GM18873 (cell line): ENCODE results near the gene SLC39A2.
"Not testable (repeated sequence)": the region's sequence is repeated elsewhere in the genome, so short reads cannot be mapped to it uniquely, and the experiment has no call there.

Experiments
- ATAC-seq: cut with Tn5 transposase; IDR thresholded peaks from one replicate; pipeline ENCODE4 v1.9.1; 2021; ENCODE audit warnings: mild to moderate bottlenecking, moderate library complexity, moderate number of reproducible peaks; ENCODE audit not compliant: unreplicated experiment, low FRiP score

The SLC39A2 gene

DNA sequence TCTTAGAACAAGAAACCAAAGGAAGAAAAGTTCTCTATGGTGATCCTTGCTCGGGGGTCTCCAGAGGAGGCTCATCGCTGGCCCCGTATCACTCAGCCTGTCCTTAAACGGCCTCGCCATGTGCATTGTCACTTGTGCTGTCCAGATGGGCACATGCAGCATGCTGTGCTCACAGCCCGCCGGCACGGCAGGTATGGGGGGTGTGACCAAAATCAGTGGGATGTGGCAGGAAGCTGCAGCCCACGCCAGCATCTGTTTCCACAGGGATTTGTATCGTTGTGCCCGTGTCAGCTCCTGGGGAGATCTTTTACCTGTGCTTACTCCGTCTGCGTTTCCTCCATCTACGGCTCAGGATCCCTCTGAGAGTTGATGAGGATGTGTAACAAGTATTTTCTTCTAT, 2.6 kb upstream of the SLC39A2 start:
- ATAC-seq = no peak

GRCh38 chr14:20997115-20997514, 2.0 kb upstream of the SLC39A2 start:
- ATAC-seq = no peak

GRCh38 chr14:20997564-20997963, 1.5 kb upstream of the SLC39A2 start:
- no peak for ATAC-seq

GRCh38 chr14:20998139-20998538, 954 bp upstream of the SLC39A2 start:
- no peak for ATAC-seq

DNA sequence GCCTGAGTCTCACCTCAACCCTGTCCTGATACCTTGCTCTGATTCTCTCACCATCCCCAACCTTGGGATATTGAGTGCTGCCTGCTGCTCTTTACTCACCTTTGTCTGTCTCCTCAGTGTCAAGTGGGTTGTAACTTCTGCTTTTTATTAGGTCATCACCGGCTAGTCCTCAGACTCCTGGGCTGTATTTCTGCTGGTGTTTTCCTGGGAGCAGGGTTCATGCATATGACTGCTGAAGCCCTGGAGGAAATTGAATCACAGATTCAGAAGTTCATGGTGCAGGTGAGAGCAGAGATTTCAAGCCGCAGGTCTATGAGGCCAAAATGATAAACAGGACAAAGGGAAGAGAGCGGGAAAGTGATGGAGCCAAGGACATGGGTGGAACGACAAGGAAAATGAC, 498 bp downstream of the SLC39A2 start:
- ATAC-seq = no peak

DNA sequence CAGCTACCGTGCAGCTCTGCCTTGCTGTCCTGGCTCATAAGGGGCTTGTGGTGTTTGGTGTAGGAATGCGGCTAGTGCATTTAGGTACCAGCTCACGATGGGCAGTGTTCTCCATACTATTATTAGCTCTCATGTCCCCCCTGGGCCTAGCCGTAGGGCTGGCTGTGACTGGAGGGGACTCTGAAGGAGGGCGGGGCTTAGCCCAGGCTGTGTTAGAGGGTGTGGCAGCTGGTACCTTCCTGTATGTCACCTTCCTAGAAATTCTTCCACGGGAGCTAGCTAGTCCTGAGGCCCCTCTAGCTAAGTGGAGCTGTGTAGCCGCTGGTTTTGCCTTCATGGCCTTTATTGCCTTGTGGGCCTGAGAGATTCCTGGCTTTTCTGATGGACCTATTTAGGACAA, 2.1 kb downstream of the SLC39A2 start:
- no peak for ATAC-seq

- no peak for ATAC-seq
These were observed 4.8 kb downstream of the SLC39A2 start for GRCh38 chr14:21003788-21004346.

DNA sequence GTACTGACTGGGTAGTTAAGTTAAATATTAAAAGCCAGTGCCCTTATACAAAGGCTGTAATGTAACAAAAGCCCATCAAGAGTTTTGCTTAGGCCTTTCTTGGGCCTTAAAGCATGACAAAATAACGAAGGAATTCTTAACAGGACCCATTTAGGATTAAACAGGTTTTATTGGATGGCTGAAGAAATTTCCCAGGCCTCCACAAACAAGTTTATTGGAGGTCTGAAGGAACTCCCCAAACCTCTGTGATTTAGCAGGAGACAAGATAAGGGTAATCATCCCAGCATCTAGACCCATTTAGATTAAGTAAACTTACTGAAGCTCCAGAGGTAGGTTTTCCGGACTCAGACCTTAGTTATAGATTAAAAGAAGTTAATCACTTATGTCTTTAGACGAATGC, 10.6 kb downstream of the SLC39A2 start:
- ATAC-seq = not testable (repeated sequence)

- no peak for ATAC-seq
These were observed 12.0 kb downstream of the SLC39A2 start for GRCh38 chr14:21011136-21011535.

DNA sequence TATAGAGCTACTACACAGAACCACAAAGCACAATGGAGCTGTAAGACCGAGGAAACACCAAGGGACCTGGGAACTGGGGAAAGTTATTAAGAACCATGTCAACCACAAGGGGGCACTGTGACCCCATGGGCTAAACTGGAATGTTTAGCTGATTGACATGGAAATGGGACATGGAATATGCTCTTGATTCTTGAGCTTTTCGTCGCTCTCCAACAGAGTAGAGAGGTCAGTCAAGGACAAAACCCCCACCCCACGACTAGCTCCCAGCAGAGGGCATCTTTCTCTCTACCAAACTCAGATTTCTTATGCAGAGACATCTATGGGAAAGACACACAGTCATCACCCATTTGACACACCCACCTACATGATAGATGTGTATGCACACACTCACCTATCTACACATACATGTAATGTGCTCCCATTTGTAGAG, 15.7 kb downstream of the SLC39A2 start:
- ATAC-seq = no peak

- ATAC-seq = no peak
These were observed 16.2 kb downstream of the SLC39A2 start for GRCh38 chr14:21015312-21015711.

- ATAC-seq = no peak
These were observed 17.5 kb downstream of the SLC39A2 start for GRCh38 chr14:21016413-21017190.

DNA sequence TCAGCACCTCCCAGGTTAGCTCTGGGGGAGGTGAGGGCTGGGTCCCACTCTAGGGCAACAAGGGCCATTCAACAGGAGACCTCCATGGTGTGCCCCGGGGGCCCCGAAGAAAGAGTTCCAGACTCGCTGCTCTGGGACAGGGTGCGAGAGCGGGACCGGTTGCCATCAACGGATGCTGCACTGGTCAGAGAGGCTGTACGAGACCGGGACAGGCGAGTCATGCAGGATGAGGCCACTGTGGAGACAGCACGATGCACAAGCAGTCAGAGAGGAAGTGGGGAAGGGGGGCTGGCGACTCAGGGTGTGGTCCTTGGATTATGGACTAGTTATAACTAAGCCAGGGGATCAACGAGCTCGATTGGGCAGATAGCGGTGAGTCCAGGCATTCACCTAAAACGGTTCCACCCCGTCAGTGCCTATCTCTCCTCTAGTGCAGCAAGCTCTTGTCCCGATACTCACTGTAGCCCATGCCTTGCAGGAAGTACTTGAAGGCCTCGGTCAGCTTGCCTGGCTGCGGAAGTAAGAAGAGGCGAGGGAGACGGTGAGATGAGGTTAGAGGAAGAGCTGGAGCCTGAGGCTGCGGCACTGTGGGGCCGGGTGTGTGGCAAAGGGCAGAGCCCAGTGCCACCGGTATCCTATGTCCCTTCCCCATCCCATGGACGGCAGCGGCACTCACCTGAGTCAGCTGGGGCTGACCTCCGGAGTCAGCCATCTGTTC, 18.6 kb downstream of the SLC39A2 start:
- ATAC-seq = no peak

GRCh38 chr14:21018286-21018685, 19.2 kb downstream of the SLC39A2 start:
- no peak for ATAC-seq

- no peak for ATAC-seq
These were observed 19.7 kb downstream of the SLC39A2 start for GRCh38 chr14:21018781-21019180.

DNA sequence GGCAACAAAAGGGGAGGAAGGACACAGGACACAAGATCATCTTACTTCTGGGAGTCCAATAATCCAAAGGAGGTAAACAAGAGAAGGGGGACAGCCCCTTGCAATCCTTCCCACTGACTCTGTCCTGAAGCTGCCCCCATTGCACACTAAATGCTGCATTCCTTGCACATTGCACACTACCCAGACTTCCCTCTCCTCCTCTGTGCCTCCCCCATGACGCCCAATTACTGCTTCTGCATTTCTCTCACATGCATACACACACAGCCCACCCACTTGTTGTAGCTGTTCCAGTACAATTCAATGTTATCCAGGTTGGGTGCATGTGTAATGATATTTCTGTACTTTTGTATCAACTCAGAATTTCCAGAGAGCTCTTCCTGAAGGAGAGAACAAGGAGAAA, 20.3 kb downstream of the SLC39A2 start:
- ATAC-seq = no peak

DNA sequence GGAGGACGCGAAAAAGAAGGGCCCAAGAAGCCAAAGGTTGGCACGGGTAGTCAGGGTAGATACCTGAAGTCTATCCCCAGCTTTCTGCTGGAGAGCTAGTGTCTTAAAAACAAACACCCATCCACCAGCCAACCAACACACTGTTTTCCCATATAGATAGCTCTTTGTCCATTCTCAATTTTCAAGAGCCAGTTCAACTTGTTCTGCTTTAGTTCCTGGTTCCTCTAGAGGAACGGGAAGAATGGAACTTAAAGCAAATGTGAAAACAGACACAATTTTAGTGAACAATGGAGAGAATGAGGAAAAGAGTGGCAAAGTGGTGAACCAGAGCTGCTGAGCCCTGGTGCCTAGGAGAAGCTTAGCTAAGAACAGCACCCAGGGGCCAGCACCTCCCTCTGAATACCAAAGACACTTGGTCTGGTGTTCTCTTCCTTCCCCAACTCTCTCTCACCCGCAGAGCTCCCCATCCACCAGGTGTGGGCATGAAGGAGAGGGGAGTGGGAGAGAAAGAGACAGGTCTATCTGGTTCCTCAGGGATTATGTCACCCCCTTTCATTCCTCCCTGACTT, 22.0 kb downstream of the SLC39A2 start:
- no peak for ATAC-seq

GRCh38 chr14:21022686-21023085, 23.6 kb downstream of the SLC39A2 start:
- no peak for ATAC-seq

DNA sequence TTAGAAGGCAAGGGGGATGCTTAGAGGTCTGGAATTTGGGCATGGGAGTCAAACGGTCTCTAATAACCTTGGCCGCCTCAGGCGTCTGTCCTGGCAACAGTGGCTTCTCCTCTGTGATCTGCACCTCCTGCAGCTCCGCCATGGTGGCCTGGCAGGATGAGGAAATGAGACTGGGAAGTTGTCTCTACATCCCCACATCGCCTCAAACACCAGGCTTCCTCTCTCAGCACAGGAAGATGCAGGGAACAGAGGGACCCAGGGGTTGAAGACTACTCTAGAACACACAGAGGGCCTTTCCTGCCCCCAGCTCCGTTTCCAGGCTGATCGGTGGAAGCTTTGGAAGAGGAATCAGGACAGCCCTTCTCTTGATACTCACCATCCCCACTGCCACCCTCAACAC, 24.1 kb downstream of the SLC39A2 start:
- ATAC-seq = no peak

DNA sequence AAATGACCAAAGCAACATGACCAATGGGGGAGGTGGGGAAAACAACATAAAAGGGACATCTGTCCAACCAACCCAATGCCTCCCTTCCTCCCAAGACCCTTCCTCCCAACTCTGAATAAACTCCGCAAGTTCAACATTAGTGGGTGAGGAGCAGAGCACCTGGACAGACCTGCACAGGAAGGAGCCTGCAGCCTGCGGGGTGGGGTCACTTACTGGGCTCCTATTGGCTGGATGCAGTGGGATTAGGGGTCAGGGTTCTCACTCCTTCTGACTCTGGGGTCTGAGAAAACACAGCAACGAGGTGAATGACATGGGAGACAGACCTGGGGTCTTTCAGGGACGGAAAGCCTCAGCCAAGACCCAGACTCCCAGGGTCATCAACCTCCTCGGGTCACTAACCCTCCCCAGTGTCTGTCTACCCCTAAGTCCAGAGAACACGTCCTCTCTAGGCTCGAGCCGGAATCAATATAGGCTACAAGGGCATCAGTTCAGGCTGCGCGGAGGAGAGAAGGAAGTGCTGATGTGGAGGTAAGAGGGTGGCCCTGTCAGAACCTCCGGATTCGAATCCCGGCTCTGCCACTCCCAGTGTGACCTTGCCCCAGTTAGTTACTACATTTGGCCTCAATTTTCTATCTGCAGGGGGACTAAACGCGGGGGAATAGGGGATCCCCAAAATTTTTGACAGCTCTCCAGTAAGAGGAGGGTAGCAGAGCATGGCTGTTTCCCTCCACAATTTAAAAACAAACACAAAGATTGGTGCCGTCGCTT, 24.9 kb downstream of the SLC39A2 start:
- ATAC-seq = no peak
